GM12892 (cell line): ENCODE data around the gene BRD9.

Source experiments
- POLR2A ChIP-seq: IDR thresholded peaks from 2 replicates; pipeline ENCODE4 v1.6.1; 2011; ENCODE audit warnings: low read depth, low read length, control low read depth
- POLR2AphosphoS5 ChIP-seq: IDR thresholded peaks from 2 replicates; pipeline ENCODE4 v1.6.1; 2011; ENCODE audit warnings: low read depth, low read length, control low read depth
- TAF1 ChIP-seq: IDR thresholded peaks from 2 replicates; pipeline ENCODE4 v1.6.1; 2011; ENCODE audit warnings: low read depth, mild to moderate bottlenecking, control low read depth, low read length, borderline replicate concordance

GRCh38 chr5:884345-885126 lies 8.1 kb downstream of the BRD9 start:
- TF ChIP-seq POLR2A: no peak
- TF ChIP-seq POLR2AphosphoS5: no peak
- TF ChIP-seq TAF1: no peak
